Measurements from ENCODE around the gene MGMT.

Gene MGMT

GRCh38 chr10:129695671-129696070 is 228.6 kb downstream of the MGMT start:
- CTCF ChIA-PET, result no interaction called here
- no peak for DNase-seq (ENCODE audit: extremely low spot score)
- TF ChIP-seq, protein P1, sequence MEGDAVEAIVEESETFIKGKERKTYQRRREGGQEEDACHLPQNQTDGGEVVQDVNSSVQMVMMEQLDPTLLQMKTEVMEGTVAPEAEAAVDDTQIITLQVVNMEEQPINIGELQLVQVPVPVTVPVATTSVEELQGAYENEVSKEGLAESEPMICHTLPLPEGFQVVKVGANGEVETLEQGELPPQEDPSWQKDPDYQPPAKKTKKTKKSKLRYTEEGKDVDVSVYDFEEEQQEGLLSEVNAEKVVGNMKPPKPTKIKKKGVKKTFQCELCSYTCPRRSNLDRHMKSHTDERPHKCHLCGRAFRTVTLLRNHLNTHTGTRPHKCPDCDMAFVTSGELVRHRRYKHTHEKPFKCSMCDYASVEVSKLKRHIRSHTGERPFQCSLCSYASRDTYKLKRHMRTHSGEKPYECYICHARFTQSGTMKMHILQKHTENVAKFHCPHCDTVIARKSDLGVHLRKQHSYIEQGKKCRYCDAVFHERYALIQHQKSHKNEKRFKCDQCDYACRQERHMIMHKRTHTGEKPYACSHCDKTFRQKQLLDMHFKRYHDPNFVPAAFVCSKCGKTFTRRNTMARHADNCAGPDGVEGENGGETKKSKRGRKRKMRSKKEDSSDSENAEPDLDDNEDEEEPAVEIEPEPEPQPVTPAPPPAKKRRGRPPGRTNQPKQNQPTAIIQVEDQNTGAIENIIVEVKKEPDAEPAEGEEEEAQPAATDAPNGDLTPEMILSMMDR (IDR thresholded peaks at IDR 0.05; ENCODE audit: control extremely low read depth, extremely low read depth, low read depth, missing control alignments), result no peak

GRCh38 chr10:129696636-129697035 is 229.6 kb downstream of the MGMT start:
- CTCF ChIA-PET, result no interaction called here
- POLR2A ChIA-PET, result no interaction called here

More at GRCh38 chr10:129695671-129696070, 228.6 kb downstream of the MGMT start:
- POLR2A ChIA-PET, result no interaction called here

GRCh38 chr10:129697463-129698247 is 230.6 kb downstream of the MGMT start:
- CTCF ChIA-PET, result no interaction called here
- POLR2A ChIA-PET, result no interaction called here
- DNase-seq (ENCODE audit: extremely low spot score), result no peak
- TF ChIP-seq, protein P1 (IDR thresholded peaks at IDR 0.05; ENCODE audit: control extremely low read depth, extremely low read depth, low read depth, missing control alignments), result no peak

More at GRCh38 chr10:129696636-129697035, 229.6 kb downstream of the MGMT start:
- no peak for DNase-seq (ENCODE audit: extremely low spot score)
- TF ChIP-seq, protein P1 (IDR thresholded peaks at IDR 0.05; ENCODE audit: control extremely low read depth, extremely low read depth, low read depth, missing control alignments), result no peak

- ChIA-PET POLR2A (no interaction called here), CTCF (no interaction called here)
- TF ChIP-seq, protein P1 (IDR thresholded peaks at IDR 0.05; ENCODE audit: control extremely low read depth, extremely low read depth, low read depth, missing control alignments), result no peak
- no peak for DNase-seq (ENCODE audit: extremely low spot score)
Observed at GRCh38 chr10:129699722-129700340, 232.8 kb downstream of the MGMT start.

DNA sequence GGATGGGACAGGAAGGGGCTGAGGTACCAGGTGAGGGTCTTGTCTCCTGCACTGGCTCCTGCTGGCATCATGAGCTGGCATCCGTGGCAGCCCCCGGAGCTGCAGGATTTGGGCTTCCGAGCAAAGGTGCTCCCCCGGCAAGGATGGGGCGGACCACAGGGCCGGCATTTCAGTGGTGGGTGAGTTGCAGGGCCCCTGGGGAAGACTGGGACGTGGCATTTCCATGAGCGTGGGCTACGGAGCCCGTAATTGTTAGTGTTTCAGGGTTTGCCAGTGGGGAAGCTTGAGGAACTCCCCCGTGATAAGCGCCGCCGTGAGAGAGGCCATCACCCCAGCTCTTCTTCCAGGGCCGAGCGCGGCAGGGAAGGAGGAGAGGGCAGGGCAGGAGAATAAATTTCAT is 235.6 kb downstream of the MGMT start:
- DNase-seq (ENCODE audit: extremely low spot score), result no peak
- POLR2A ChIA-PET, result no interaction called here
- CTCF ChIA-PET, result interaction anchor here (1.0 to 1.3 kb wide), 2 partner anchors 17 to 106 kb away, joined by 3 to 5 read pairs; no protein-coding TSS in a partner anchor
- TF ChIP-seq, protein P1 (IDR thresholded peaks at IDR 0.05; ENCODE audit: control extremely low read depth, extremely low read depth, low read depth, missing control alignments), result no peak

- ChIA-PET CTCF (interaction anchor here (1.0 kb wide), 1 partner anchor 106 kb away, joined by 3 read pairs; no protein-coding TSS in a partner anchor), POLR2A (no interaction called here)
Observed at GRCh38 chr10:129703287-129704137, 236.5 kb downstream of the MGMT start.

More at GRCh38 chr10:129703287-129704137, 236.5 kb downstream of the MGMT start:
- TF ChIP-seq, protein P1 (IDR thresholded peaks at IDR 0.05; ENCODE audit: control extremely low read depth, extremely low read depth, low read depth, missing control alignments), result no peak
- DNase-seq (ENCODE audit: extremely low spot score), result no peak

Measured in GM10248 (cell line).